HG02678 (cell line): ENCODE data around the gene TGFBI.

Source experiments
- ATAC-seq: cut with Tn5 transposase; IDR thresholded peaks from one replicate; pipeline ENCODE4 v1.9.1; 2021; ENCODE audit warnings: mild to moderate bottlenecking, moderate library complexity; ENCODE audit not compliant: unreplicated experiment

The TGFBI gene

GRCh38 chr5:136023958-136024541 lies 4.7 kb upstream of the TGFBI start:
- no peak for ATAC-seq

DNA sequence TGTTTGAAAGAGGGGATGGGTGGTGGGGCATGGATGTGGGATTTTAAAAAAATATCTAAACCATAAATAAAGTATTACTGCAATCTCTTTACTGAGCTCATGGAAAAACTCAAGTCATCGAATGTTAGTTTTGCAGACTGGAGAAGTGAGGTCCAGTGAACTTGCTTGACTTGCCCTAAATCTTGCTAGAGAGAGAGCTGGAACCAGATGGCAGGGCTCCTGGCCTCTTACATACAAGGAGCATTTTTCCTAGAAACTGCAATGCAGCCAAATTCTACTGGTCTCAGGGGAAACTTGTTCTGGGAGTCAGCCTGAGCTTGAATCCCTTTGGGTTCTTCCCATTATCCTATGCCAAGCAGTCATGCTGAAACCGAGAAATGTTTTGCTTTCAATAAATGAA lies 2.9 kb upstream of the TGFBI start:
- no peak for ATAC-seq

DNA sequence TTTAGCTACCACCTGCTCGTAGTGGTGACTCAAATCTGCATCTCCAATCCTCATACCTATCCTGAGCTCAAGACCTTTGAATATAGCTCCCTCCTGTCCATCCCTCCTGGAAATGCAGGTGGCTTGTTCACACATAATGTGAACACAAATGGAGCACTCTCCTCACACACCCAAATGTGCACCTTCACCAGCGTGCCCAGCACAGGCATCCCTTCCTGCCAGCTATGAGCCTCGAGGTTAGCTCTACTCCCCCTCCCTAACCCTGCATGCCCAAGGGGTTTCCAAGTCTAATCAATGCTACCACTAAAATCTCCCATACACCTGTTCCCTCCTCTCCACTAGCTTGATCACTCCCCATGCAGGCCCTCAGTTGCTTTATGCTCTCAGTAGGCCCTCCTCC lies 2.2 kb upstream of the TGFBI start:
- ATAC-seq, result no peak

- ATAC-seq, result no peak
These were observed 1.5 kb upstream of the TGFBI start for GRCh38 chr5:136027311-136027710.

DNA sequence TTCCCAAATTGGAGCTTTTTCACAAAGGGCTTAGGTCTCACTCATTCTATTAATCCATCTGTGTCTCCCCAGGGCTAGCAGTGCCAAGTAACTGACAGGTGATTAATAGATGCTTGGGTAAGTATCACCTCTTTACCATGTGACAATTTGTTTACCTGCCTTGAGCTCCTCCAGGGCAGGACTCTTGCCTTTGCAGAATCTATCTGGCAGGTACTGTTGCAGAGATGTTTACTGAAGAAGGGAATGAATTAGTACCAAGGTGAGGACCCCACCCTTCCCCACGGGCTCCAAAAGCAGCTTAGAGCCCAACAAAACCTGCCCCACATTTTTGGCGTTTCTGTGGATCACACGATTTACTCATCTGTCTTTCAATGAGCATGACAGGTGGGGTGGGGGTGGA lies 698 bp upstream of the TGFBI start:
- ATAC-seq, result no peak

GRCh38 chr5:136030252-136030651 lies 1.5 kb downstream of the TGFBI start:
- no peak for ATAC-seq

DNA sequence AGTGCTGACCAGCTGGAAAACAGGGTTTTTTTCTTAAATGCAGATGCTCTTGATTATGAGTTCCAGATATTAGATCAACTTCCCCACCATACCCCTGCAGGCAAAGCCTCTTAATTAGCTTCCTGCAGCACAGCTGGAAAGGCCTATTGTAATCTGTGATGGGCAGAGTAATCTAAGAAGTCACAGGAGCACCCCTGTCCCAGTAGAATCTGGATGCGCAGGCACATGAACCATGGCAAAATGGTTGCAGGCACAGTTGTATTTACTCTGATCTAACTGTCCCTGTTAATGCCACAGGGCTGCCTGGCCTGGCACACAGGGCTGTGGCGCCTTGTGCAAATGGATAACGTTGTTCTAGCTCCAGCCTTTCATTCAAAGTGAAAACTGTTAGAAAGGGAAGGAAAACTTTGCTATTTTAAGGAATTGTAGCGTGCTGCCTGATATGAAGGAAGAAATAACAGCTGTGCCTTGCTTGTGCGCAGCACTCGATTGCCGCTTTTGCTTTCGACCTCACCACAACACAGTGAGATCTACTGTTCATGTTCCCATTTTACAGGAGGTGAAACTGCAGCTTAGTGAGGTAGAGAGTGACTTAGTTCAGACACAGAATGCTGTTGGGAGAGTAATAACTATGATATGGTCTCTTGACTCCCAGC lies 2.3 kb downstream of the TGFBI start:
- ATAC-seq, result peak; percentile 71

DNA sequence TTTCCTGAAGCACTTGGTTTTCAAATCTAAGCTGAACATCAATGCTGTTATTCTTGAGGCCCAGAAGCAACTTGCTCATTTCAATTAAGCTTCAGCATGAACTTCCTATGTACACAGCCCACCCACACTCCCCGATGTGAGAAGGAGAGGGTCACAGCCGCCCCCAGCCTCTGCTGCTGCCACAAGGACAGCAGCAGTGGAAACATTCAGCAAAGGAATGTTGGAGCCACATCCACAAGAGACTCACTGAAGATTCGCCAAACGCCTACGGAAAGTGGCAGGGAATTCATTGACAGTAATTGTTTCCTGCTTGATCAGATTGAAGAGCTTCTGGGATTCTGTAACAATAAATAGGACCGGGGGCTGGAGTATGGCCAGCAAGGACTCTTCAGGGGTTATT lies 2.9 kb downstream of the TGFBI start:
- no peak for ATAC-seq

- ATAC-seq, result no peak
These were observed 3.8 kb downstream of the TGFBI start for GRCh38 chr5:136032564-136032963.

DNA sequence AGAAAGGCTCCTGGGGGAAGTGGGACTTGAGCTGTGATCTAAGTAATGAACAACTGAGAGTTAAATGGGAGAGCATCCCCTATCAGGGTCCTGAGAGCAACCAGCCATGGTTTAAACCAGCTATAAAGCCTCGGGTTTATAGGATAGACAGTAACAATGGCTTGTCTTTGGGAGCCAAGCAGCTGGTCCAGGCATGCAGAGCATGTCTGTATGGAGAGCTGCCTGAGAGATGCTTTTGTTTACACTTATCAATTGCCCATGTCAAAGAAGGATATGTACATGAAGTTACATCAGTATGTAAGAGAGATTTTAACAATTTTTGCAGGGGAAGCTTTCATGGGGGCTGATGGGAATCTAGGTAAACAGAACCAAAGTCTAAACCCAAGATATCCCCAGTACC lies 4.4 kb downstream of the TGFBI start:
- ATAC-seq, result no peak

DNA sequence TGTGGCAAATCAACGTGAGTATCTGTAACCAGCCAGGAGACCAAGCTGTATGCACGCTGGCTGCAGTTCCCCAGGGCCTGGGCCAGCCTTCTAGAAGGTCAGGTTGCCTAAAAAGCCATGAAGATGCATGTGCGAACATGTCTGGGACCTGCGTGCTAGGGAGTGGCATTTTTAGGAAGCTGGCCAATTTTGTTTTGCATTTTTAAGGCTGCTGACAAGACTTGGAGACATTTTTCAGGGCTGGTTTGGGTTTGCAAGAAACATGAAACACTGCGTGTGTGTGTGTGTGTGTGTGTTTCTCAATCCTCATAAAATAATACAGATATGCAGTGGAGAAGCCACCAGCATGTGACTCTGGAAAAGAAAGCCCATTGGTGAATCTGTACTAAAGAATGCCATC lies 5.1 kb downstream of the TGFBI start:
- ATAC-seq, result no peak

DNA sequence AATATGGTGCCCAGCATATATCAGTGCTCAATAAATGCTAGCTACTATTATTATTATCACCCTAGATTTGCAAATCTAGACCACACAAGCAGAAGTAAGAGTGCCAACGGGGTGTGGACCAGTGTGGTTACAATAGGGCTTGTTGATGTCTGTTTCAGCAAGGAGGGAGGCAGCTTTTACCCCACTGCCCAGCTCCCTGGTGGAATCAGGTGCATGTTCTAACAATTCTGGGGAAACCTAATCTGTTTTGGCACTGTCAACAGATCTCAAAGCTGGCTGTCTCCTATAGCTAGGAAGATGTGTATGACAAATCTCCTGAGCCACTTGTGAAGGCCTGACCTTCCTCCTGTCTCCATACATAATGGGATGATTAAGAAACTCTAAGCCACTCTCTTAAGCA lies 5.7 kb downstream of the TGFBI start:
- ATAC-seq, result no peak

DNA sequence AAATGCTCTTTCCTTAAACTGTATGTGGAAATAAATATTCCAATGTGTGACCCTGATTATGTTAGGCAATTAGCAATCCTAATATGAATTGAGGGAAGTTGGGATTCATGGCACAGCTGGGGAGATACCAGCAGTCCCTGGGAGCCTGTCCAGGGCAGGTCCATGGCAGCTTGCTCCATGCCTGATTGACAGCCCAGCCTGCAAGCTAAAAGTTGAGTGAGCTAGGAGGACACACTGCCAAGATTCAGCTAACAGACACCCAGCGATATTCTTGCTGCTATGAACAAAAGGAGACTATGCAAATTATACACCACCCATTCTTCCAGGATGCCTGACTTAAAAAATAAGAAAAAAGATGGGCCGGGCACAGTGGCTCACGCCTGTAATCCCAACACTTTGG lies 6.2 kb downstream of the TGFBI start:
- ATAC-seq, result no peak

DNA sequence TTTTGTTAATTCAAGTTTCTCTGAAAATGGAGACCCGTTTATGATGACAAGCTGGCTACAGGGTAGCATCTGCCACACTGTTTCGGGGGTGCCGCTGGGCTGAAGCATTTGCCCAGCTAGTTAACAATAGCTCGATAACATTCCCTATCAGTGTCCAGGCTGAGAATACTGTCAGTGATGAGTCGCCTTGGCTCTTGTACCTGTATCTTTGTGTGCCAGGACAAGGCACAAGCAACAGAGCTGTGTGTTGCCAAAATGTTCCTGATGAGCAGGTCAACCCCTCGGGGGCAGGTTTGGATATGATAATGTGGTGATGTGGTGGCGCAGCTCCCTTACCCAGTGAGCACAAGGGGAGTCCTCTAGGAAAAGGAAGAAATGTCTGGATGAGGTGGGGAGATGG lies 7.0 kb downstream of the TGFBI start:
- ATAC-seq, result no peak

GRCh38 chr5:136036293-136036911 lies 7.6 kb downstream of the TGFBI start:
- ATAC-seq, result no peak

DNA sequence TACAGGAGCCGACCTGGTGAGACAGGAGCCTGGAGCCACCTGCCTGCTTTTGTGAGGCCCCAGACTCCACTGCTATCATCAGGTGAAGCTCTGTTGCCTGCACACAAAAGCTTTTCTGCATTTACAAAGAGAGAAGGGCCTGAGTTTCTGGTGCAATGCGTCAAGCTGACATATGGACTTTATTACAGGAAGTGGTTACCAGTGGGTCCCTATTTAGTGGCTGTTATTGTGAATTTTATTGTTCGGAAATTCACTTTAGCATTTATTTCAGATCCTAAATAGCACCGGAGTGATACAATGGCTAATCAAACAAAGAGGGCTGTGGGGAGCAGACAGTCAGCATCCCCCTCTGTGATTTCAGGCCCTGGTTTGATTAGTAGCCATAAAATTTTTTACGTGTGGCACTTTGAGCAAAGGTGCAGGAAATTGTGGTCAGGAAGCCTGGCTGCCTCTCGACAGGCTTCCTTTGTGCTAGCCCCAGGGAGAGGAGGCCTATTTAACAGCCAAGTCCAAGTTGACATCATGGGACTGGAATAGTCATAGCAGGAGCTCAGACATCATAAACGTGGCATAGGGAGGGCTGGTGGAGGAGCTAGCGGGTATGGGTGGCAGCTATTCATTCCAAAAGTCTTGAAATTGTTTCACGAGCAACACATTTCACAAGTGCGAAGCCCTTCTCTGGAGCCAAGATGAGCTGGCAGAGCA lies 8.4 kb downstream of the TGFBI start:
- ATAC-seq, result peak; percentile 77

DNA sequence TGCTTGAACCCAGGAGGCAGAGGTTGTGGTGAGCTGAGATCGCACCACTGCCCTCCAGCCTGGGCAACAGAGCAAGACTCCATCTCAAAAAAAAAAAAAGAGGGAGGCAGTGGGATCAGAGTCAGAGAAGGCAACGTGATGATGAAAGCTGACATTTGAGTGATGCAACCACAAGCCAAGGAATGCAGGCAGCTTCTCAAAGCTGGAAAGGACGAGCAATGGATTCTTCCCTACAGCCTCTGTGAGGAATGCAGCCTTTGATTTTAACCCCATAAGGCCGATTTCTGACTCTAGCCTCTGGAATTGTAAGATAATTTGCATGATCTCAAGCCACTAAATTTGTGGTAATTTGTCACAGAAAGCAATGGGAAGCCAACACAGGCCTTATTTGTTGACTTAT lies 9.8 kb downstream of the TGFBI start:
- ATAC-seq, result no peak

GRCh38 chr5:136039202-136039601 lies 10.4 kb downstream of the TGFBI start:
- no peak for ATAC-seq

DNA sequence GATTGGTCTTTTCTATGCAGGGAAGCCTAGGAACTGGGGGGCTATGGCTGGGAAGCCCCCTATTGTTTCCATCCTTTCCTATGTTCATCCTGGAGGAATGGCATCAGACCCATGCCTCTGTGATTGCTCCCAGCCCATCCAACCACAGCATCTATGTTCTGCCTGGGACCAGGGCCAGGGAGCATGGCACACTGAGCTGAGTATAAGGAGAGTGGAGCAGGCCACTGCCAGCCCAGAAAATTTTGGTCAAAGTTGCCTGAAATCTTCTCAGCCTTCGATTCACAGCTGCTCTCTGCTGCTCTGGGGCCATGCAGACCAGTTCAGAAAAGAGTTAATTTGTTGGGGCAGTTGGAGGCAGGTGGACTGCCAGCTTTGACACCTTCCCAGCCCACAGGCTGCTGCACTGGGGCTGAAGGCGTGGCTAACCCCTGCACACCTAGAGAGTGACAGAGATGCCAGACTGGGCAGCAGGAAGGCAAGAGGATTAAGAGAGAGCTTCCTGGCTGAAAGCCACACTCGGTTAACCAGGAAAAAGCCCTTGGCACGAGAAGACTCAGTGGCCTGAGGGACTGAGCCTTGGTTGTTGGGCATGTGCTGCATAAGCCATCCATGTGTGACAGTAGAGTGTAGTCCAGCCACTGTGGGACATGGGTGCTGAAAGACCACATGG lies 12.1 kb downstream of the TGFBI start:
- no peak for ATAC-seq

- no peak for ATAC-seq
These were observed 13.4 kb downstream of the TGFBI start for GRCh38 chr5:136042156-136042555.

GRCh38 chr5:136042665-136043121 lies 13.9 kb downstream of the TGFBI start:
- ATAC-seq, result no peak
